HepG2 (cell line): ENCODE measurements around the gene CD7. TPM values are rescaled to one million over a fixed set of nuclear protein-coding genes. Genes with fewer than 3 reads are reported as not detected.

Source experiments
- AFF4 ChIP-seq: sonication (generic); formaldehyde crosslinking; IDR thresholded peaks from 2 replicates; pipeline ENCODE4 v1.4.0; 2020; ENCODE audit warnings: missing genetic modification reagents
- BHLHE40 ChIP-seq: IDR thresholded peaks from 2 replicates; pipeline ENCODE4 v1.6.1; 2011; ENCODE audit warnings: low read length, improper control_type of control experiment
- CBFB ChIP-seq: sonication (generic); formaldehyde crosslinking; IDR thresholded peaks from 2 replicates; pipeline ENCODE4 v1.4.0; 2020; ENCODE audit warnings: missing genetic modification reagents
- FOSL1 ChIP-seq: sonication (generic); formaldehyde crosslinking; IDR thresholded peaks from 2 replicates; pipeline ENCODE4 v1.9.0; 2021; ENCODE audit warnings: missing genetic modification reagents, borderline replicate concordance
- HMGXB4 ChIP-seq, 2 experiments: sonication (generic) in 1 of 2; formaldehyde crosslinking in 1 of 2; IDR thresholded peaks; 2 replicates each; pipeline versions ENCODE4 v1.4.0 to v1.6.1; 2018 to 2020; ENCODE audit warnings: missing genetic modification reagents in 2 of 2, borderline replicate concordance in 1 of 2, low read depth in 1 of 2, mild to moderate bottlenecking in 1 of 2, missing biosample characterization in 1 of 2
- IKZF1 ChIP-seq: fragments of 450-650 bp; IDR thresholded peaks from 2 replicates; pipeline ENCODE4 v1.7.1; 2016
- KAT2B ChIP-seq: fragments of 150-350 bp; IDR thresholded peaks from 2 replicates; pipeline ENCODE4 v1.6.1; 2014; ENCODE audit warnings: low read depth, low read length, borderline replicate concordance
- RAD51 ChIP-seq: fragments of 450-650 bp; IDR thresholded peaks from 2 replicates; pipeline ENCODE4 v1.6.1; 2016; ENCODE audit warnings: borderline replicate concordance
- SAP130 ChIP-seq: IDR thresholded peaks from 2 replicates; pipeline ENCODE4 v1.6.1; 2016; ENCODE audit warnings: low read depth
- ZBTB7A ChIP-seq: sonication (generic); formaldehyde crosslinking; IDR thresholded peaks from 2 replicates; pipeline ENCODE4 v1.8.0; 2022; ENCODE audit warnings: mild to moderate bottlenecking, missing genetic modification reagents
- ZFAT ChIP-seq: sonication (generic); formaldehyde crosslinking; conservative IDR thresholded peaks from 2 replicates; pipeline ENCODE4 v1.8.1; 2023; ENCODE audit warnings: missing genetic modification reagents, inconsistent platforms
- ZNF136 ChIP-seq: sonication (generic); formaldehyde crosslinking; IDR thresholded peaks from 2 replicates; pipeline ENCODE4 v1.8.1; 2022; ENCODE audit warnings: low read depth, mild to moderate bottlenecking, moderate library complexity, missing genetic modification reagents
- ZNF335 ChIP-seq: sonication (generic); formaldehyde crosslinking; IDR thresholded peaks from 2 replicates; pipeline ENCODE4 v1.4.0; 2020; ENCODE audit warnings: missing genetic modification reagents
- ZNF558 ChIP-seq: sonication (generic); formaldehyde crosslinking; IDR thresholded peaks from 2 replicates; pipeline ENCODE4 v1.9.0; 2022; ENCODE audit warnings: mild to moderate bottlenecking, missing genetic modification reagents, borderline replicate concordance
- ZNF572 ChIP-seq: sonication (generic); formaldehyde crosslinking; IDR thresholded peaks from 2 replicates; pipeline ENCODE4 v1.5.1; 2020; ENCODE audit warnings: mild to moderate bottlenecking, missing genetic modification reagents
- polyA plus RNA-seq, 8 experiments: library from polyadenylated mRNA; depleted of rRNA in 3 of 8; stranded (reverse) in 7 of 8; unstranded in 1 of 8; fragments of >200 nt; fragmentation: Illumina TruSeq in 4 of 8; extraction: Trizol in 4 of 8; gene quantifications; 2 replicates each; pipeline versions ENCODE4 v1.2.1 to v1.2.3, GENCODE V29; 2011 to 2016; ENCODE audit warnings: low read depth in 4 of 8, missing spikeins in 1 of 8, mixed read lengths in 1 of 8; ENCODE audit not compliant: insufficient read depth in 1 of 8
- total RNA-seq, 5 experiments: library from RNA; depleted of rRNA; stranded (reverse); fragments of >200 nt; fragmentation: Illumina TruSeq; extraction: Trizol; gene quantifications; 2 replicates each; pipeline ENCODE4 v1.2.3, GENCODE V29; 2016; ENCODE audit warnings: low read depth in 1 of 5
- TF ChIP-seq, protein P1 (sequence below): sonication (generic); formaldehyde crosslinking; IDR thresholded peaks from 2 replicates; pipeline ENCODE4 v1.4.0; 2020; ENCODE audit warnings: missing genetic modification reagents
- TF ChIP-seq, protein P2 (sequence below): sonication (generic); formaldehyde crosslinking; IDR thresholded peaks from 2 replicates; pipeline ENCODE4 v1.5.1; 2020; ENCODE audit warnings: mild to moderate bottlenecking, missing genetic modification reagents, borderline replicate concordance

CD7 gene
- total and polyA plus RNA-seq, 2 of the 13 experiments (the other 11 are each of a cell fraction or from before 2014, with no cell fraction given): 67.6 to 76.4 TPM

DNA sequence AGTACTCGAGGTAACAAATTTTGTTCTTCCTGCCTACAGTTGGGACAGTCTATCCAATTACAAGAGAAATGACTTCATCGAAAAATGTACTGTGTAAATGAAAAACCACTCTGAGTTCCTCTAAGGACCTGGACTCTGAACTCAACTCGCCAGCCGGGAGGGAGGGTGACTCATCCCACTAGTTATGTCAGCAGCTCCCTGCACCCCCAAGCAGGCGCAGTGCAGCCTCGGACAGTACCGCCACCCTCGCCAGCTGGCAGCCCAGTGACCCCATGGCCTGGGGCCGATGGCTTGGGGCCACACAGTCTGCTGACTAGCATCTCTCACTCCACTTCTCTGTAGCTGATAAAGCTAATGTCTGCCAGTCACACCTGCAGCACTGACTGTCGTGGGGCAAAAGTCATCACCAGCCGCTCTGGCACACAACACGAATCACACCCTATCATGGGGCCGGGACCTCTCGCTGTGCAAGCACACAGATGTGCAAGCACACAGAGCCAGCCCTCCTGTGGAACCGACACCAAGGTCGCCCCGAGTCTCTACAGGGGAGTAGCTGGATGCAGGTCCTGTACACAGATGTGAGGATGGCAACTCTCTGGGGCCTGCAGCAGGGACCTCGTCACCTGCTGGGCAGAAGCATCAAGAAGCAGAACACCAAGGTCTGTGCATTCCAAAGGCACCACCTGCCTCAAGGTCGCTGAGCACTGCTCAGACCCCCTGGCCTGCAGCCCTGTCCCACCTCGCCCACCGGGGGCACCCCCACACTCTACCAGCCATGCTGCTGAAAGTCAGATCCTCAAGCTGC lies 49.6 kb downstream of the CD7 start (continued):
- TF ChIP-seq AFF4 (CRISPR knock-in tag) (no peak), ZNF572 (CRISPR knock-in tag) (peak; percentile 50; the same call in 1 of the 2 replicates), CBFB (CRISPR knock-in tag) (peak; percentile 72; the same call in 1 of the 2 replicates), ZNF558 (no peak), ZBTB7A (CRISPR knock-in tag) (no peak), IKZF1 (no peak), ZFAT (CRISPR knock-in tag) (no peak), HMGXB4 (CRISPR knock-in tag; IDR thresholded peaks at IDR 0.05; ENCODE audit: borderline replicate concordance in 1 of 2, low read depth in 1 of 2) (peak; percentile 62 to 89; a peak in 2 of 4 replicates), ZNF335 (CRISPR knock-in tag) (peak; percentile 84), RAD51 (no peak), KAT2B (no peak), ZNF136 (CRISPR knock-in tag) (no peak), SAP130 (CRISPR knock-in tag) (peak; percentile 100), BHLHE40 (peak; percentile 52), FOSL1 (CRISPR knock-in tag) (peak; percentile 100)
- TF ChIP-seq, protein P1, sequence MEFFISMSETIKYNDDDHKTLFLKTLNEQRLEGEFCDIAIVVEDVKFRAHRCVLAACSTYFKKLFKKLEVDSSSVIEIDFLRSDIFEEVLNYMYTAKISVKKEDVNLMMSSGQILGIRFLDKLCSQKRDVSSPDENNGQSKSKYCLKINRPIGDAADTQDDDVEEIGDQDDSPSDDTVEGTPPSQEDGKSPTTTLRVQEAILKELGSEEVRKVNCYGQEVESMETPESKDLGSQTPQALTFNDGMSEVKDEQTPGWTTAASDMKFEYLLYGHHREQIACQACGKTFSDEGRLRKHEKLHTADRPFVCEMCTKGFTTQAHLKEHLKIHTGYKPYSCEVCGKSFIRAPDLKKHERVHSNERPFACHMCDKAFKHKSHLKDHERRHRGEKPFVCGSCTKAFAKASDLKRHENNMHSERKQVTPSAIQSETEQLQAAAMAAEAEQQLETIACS (CRISPR knock-in tag): peak; percentile 57; the same call in 1 of the 2 replicates
- TF ChIP-seq, protein P2, sequence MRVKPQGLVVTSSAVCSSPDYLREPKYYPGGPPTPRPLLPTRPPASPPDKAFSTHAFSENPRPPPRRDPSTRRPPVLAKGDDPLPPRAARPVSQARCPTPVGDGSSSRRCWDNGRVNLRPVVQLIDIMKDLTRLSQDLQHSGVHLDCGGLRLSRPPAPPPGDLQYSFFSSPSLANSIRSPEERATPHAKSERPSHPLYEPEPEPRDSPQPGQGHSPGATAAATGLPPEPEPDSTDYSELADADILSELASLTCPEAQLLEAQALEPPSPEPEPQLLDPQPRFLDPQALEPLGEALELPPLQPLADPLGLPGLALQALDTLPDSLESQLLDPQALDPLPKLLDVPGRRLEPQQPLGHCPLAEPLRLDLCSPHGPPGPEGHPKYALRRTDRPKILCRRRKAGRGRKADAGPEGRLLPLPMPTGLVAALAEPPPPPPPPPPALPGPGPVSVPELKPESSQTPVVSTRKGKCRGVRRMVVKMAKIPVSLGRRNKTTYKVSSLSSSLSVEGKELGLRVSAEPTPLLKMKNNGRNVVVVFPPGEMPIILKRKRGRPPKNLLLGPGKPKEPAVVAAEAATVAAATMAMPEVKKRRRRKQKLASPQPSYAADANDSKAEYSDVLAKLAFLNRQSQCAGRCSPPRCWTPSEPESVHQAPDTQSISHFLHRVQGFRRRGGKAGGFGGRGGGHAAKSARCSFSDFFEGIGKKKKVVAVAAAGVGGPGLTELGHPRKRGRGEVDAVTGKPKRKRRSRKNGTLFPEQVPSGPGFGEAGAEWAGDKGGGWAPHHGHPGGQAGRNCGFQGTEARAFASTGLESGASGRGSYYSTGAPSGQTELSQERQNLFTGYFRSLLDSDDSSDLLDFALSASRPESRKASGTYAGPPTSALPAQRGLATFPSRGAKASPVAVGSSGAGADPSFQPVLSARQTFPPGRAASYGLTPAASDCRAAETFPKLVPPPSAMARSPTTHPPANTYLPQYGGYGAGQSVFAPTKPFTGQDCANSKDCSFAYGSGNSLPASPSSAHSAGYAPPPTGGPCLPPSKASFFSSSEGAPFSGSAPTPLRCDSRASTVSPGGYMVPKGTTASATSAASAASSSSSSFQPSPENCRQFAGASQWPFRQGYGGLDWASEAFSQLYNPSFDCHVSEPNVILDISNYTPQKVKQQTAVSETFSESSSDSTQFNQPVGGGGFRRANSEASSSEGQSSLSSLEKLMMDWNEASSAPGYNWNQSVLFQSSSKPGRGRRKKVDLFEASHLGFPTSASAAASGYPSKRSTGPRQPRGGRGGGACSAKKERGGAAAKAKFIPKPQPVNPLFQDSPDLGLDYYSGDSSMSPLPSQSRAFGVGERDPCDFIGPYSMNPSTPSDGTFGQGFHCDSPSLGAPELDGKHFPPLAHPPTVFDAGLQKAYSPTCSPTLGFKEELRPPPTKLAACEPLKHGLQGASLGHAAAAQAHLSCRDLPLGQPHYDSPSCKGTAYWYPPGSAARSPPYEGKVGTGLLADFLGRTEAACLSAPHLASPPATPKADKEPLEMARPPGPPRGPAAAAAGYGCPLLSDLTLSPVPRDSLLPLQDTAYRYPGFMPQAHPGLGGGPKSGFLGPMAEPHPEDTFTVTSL: peak; percentile 47
